Mesenteric fat pad (tissue), 1 donor: ENCODE data around the gene MATN1. TPM values are rescaled to one million over a fixed set of nuclear protein-coding genes. Genes with fewer than 3 reads are reported as not detected.

ENCODE experiments used
- DNase-seq: peaks from one replicate; pipeline ENCODE4 v3.0.0-alpha.2; 2020; ENCODE audit warnings: low spot score
- total RNA-seq: library from RNA; stranded (reverse); fragmentation: NEBNext Ultra II Directional; extraction: Animal tissue kit (Norgen Biotek cat#: 25700); gene quantifications from one replicate; pipeline ENCODE4 v1.2.1, GENCODE V29; 2021
- donor health status: DM: yes; HTN: yes; CAD: no.

Gene MATN1
- total RNA-seq, 1 donor from 2014 or later, result not detected

DNA sequence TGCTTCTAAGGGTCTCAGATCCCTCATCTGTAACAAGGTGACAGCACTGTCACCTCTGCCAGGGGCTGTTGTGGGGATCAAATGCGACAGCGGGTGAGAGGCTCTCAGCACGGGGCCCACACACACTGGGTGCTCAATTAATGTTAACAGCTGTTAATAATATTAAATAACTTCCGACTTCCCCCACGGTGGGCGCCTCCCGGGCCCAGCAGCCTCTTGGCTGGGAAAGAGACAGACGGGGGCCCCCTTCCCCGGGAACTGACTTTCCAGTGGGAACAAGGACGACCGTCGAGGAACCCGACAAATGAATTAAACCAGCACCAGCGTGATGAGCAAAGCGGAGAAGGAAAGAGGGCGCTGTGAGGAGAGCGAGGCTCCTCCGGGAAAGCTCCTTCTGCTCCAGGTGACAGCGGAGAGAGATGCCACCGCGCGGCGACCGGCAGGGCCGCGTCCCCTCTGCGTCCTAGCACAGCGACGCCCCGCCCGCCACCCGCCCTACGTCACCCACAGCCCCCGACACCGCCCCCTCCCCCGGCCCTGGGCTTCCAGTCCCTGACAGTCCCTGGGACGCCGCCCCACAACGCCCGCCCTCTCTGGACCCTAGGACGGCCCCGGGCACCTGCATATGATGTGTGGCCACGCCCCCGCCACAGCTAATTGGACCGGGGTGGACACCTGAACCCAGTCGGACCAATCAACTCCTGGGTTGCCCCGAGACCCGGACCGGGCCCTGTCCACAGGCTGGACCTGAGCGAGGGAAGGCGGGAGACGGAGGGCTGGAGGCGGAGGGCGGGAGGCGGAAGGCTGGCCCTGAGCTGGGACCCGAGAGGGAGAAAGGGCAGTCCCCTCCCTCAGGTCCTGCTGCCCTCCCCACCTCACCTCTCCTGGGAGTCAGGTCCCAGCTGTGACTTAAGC, 38.2 kb downstream of the MATN1 start:
- peak; percentile 90 for DNase-seq

DNA sequence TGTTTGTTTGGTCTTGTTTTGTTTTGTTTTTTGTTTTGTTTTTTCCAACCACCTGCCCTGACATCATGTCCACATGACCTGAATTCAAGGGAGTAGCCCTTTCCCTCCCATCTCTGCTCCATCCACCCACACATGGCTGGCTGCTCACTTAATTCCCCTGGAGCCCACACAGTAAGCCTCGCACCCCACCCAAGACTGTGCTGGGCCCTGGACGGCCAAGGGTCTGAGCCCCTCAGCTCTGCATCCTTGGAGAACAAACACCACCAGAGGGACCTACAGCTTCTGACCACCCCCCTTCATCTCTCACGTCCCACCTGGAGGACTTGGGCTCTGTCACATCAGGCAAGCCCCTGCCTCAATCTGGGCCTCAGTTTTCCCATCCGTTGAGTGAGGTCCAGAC, 39.1 kb downstream of the MATN1 start:
- no peak for DNase-seq

DNA sequence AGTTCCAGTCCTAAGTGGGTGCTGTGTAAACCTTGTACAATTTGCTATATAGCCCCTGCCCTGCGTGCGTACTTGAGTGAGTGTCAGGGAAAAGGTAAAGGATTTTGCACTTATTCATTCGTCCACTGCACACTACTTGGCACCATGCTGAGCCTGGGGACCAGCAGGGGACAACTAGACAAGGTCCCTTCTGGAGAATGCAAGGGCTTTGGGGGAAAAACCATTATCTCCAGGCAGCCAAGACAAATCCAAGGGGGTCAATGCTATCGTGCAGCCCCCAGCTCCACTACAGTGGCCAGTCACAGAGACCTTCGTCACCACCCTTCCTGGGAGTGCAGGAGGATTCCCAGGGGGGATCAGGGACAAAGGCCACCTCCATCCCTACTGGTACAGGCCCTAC, 39.7 kb downstream of the MATN1 start:
- peak; percentile 68 for DNase-seq

DNA sequence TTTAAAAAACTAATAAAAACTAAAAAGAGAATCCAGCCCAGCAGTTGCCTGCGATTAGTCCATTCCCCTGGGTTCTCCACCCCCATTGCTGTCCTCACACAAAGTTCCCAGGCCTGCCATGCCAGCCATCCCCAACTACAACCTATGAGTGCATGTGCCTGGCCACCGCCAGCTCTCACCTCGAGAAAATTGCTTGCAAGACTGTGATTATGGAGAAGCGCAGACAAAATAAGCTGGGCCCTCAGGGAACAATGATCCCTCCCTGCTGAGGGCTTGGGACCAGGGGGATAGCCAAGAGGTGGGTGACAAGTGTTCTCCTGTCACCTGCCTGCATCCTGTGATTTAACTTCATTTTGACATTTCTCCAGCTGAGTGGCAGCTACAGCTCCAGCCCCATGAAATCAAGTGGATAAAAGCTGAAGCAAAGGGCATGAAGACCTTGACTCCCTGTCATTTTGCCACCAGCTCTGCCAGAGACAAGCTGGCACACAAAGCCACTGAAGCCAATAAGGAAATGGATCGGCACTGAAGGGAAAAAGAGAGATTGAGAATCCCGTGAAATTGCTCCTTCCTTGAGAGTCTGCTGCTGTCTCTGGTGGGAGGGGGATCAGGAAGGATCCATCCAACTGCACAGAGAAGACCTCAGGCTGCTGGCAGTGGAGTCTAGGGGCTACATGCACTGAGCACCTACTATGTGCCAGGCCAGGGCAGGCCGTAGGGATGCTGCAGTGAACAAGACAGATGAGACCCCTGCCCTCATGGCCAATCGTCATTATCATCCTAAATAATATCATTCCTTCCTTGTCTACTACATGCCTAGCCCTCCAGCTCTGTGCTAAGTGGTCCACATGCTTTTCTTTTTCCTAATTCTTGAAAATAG, 40.7 kb downstream of the MATN1 start:
- no peak for DNase-seq

DNA sequence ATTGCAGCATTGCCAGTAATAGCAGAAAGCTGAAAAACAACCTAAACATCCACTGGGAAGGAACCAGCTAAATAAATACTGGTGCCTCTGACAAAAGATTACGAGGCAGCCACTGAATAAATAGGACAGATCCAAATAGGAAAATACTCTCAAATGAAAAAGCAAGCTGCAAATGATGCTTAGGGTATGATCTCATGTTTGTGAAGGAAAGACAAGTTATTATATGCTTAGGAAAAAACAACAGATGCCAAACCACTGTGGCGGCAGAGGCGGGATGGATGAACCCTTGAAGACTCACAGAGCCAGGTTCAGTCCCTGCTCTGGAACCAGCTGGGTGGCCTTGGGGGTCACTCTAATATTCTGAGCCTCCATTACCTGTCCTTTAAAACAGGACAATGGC, 41.6 kb downstream of the MATN1 start:
- DNase-seq, result no peak

DNA sequence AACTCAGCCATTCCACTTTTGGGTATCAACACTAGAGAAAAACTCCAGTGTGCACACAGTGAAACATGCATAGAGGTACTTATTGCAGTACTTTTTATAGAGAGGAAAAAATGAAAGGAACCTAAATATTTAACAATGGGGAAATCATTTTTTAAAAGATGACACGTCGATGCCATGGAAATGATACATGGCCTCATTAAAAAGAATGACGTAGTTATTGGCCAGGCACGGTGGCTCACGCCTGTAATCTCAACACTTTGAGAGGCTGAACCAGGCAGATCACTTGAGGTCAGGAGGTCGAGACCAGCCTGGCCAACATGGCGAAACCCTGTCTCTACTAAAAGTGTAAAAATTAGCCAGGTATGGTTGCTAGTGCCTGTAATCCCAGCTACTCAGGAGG, 42.5 kb downstream of the MATN1 start:
- no peak for DNase-seq

DNA sequence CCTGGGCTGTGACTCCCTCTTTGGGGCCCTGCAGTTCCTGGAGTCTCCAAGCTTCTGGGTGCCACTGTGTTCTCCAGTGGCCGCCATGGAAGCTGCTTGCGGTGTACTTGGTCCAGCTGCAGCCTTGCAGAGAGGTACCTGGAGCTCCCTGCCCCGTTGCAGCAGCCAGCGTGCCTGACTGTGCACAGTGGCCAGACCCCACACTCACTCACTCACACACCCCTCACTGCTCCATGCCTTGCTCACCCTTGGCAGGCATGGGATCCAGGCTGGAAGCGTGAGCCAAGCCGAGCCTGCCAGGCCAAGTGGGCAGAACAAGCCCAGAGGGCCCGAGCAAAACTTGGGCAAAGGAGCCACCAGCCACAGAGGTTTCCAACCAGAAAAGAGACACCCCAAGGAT, 43.0 kb downstream of the MATN1 start:
- peak; percentile 64 for DNase-seq

DNA sequence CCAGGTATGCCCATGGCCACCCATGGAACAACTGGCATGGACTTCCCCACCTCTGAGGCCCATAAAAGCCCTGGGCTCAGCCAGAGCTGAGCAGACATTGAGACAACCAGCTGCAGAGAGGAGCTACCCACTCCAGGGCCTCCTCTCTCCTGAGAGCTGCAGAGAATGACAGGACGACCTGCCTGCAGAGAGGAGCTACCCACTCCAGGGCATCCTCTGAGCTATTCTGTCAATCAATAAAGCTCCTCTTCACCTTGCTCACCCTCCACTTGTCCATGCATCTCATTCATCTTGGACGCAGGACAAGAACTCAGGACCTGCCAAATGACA, 43.4 kb downstream of the MATN1 start:
- peak; percentile 69 for DNase-seq

DNA sequence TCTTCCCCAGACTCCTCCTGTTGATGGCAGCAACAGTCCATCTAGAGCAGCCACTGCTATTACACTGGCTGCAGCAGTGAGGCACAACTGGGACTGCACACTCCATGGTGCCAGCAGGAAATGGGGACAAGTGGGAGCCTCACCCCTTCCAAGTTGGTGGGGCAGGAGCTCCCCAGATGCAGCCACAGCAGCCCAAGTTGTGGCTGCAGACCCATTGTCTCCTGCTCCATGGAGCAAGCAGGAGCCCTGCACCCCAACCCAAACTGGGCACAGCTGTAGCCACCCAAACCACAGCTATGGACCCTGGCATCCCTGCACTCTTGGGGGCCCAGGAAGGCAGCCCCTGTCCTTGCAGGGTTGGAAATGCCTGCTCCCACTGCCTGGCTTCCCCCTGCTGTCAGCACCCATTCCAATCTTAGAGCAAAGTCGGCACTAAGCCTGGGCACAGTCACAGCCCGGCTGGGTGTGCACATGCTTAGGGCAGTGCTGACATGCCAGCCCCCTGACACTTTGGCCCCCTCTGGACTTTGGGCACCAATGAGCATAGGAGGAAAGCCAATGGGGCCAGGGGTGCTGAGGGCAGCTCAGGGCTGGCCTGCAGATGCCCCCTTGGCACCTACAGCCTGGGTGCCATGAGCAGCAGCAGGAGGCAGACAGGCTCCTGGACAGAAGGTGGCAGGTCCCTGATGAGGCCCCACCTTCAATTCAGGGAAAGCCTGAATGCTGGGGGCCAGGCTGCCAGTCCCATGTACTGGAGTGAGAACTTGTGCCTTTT, 44.0 kb downstream of the MATN1 start:
- DNase-seq, result peak; percentile 43

DNA sequence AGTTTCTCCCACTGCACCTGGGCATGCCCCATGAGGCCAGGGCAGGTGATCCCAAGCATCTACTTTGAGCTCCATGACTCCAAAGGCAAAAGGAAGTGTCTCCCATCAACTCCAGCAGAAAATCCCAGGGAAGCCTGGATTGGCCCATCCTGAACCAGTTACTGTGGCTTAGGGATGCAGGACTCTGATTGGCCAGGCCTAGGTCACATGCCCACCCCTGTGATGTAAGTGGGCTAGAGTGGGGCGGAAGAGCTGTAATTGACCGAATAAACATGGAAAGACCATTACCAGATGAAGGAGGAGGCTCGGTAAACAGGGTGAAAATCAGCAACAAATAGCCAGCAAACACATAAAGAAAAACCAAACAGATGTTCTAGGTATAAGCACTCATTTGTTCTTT, 45.2 kb downstream of the MATN1 start:
- peak; percentile 43 for DNase-seq

DNA sequence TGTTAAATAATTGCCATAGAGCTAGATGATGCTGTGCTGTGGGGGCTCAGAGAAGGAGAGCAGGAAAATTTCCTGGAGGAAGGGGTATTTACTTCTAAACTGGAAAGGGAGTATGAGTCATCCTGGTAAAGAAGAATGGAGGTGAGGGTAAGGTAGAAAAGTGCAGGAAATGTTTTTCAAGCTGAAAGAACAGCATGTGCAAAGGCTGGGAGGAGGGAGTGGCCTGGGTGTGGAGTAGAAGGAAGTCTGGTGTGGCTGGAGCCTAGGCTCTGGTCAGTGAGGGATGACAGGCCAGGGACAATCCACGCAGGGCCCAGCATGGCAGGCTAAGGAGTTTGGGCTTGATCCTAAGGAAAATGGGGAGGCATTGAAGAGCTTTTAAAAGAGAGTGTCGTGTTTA, 45.9 kb downstream of the MATN1 start:
- no peak for DNase-seq

DNA sequence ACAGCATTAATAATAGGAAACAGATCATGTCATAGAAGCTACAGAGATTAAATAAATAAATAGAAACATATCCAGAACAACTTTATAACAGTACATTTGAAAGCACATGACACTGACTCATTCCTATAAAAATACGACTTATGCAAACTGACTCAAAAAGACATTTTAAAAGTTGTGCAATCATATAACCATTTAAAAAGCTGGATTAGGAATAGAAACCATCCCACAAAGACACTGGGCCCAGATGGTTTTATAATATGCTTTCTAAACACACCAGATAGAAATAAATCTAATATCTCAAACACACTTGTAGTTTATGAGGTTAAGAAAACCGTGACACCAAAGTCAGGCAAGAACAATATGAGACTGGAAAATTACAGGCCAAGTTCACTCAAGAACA, 47.6 kb downstream of the MATN1 start:
- no peak for DNase-seq

DNA sequence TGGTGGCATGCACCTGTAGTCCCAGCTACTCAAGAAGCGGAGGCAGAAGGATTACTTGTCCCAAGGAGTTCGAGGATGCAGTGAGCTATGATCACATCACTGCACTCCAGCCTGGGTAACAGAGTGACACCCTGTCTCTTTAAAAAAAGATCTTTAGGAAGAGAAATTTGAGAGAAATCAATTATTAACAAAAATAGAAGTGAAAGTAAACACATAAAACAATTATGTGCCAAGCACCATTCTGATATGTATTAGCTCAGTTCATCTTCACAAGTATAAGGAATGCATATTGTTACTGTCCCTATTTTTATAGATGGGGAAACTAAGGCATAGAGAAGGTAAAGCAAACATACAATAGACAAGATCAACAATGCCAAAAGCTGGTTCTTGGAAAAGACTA, 48.1 kb downstream of the MATN1 start:
- no peak for DNase-seq

DNA sequence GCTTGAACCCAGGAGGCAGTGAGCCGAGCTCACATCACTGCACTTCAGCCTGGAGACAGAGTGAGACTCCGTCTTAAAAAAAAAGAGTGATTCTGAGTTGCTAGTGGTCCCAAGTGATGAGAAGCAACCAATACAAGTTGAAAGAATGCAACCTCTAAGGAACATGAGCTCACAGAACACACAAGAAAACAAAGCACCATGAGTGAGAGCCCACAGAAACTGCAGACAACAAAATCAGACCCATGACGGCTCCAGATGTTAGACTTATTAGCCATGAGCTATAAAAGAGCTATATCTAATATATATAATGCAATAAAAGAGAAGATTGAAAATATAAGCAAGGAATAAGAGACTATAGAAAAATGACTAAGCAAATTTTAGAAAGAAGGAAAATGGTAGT, 50.0 kb downstream of the MATN1 start:
- DNase-seq, result no peak

DNA sequence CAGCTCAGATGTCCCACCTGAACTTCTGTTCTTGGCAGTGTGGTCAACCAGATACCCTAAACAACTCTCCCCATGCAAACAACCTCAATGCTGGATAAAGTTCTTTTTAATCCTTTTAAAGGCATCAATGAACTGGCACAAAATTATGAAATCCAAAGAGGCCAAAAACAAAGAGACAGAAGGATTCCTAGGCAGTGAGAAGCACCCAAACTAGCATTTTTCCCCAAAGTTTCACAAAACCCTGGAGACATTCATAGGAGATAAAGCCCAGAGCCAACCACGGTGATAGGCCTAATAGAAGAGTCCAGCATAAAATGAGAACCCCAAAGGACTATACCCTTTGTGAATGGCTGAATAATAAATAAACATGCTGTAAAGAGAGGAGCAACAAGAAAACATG, 50.7 kb downstream of the MATN1 start:
- no peak for DNase-seq

DNA sequence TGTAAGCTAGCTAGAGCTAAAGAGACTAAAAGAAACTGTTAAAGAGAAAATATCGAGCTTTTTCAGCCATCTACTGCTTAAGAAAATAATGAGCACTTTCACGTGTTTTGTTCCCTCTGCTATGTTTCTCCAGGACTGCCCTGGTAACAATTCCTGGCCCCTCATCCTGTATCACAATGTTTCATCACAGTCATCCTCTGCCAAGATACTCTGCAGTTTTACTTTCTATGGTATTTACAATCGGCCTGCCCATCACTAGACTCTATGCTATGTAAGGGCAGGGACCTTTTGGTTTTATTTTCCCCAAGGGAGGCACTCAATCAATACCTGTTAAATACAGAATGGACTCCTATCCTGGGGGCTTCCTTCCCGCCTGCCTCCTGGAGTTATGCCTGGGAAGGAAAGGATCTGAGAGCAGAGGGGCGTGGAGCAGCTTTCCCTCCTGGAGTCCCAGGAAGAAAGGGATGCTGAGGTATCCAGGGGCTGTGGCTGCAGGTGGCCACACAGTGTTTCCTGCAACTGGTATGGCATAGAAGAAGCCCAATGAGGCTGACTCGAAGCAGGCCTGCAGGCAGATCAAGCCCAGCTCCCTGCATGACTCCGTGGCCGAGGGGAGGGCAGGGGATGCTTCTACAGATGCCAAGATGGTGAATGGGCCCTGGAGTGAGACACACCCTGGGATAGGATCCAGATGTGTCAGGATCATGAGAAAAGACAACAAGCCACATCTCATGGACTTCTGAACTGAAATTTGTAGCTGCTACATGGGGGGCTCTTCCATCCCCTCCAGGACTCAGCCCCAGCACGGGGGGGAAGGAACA, 52.9 kb downstream of the MATN1 start:
- DNase-seq, result no peak

DNA sequence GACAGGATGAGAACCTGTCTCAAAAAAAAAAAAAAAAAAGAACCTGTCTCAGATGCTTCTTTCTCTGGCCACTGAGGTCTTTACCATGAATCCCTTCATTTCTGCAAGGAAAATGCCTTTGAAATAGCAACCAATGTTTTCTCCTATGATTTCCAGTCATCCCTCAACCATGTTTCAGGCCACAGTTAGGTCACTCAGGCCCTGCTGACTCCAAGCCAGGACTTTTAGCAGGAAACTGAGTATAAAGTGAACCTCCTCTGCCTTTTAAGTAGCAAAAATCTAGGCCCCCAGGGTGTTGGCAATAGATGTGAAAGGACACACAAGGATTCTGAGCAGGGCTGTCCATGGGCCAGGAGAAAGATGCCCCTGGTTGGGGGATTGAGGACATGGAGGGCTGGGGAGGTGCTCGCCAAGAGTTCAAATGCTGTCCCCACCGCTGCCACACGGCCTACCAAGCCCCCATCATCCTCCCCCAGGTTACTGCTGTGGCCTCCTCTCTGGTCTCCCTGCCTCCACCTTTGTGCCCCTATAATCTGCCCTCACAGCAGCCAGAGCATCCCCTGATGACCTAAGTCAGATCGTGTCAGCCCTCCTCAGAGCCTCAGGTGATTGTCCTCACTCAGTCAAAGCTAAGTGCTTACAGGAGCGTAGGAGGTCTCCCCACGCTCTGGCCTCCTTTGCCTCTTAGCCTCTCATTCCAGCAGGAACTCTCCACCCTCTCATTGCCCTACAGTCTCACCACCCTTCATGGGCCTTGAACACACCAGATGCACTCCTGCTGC, 54.6 kb downstream of the MATN1 start:
- DNase-seq, result no peak

DNA sequence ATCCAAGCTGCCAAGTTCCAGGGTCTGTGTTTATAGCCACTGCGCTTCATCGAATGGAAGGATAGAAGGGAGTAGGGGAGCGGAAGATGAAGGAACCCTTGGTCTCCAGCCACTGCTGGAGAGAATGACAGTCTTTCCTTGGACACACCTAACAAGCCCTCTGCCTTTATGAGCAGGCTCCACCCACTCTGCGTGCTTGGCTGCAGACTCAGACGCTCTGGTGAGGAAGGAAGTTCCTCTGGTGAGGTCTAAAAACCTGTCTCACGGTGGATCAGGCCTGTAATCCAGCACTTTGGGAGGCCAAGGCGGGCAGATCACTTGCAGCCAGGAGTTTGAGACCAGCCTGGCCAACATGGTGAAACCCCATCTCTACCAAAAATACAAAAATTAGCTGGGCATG, 55.4 kb downstream of the MATN1 start:
- DNase-seq, result no peak

DNA sequence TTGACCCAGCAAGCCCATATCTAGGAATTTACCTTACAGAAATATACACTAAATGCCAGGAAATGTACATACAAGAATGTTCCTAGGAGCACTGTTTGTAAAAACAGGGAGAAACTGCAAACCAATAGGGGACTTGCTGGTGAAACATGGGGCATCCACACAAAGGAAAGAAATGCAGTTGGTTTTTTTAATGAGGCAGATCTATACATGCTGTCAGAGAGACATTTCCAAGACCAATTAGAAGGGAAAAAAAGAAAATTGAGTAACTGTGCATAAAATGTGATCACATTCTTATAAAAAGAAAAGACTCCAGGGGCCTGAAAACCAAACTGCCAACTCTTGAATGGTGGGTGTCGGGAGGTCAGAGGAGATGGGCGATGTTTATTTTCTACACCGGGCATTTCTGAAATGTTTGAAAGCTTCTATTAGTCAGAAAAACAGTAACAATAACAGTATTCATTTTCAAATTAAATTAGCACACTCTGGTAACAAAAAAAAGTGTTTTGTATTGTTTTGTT, 56.6 kb downstream of the MATN1 start:
- no peak for DNase-seq
